ENCODE data around the gene C18orf63.
A peak's percentile ranks its signal among the peaks of the same experiment; 100 is the strongest.

The C18orf63 gene

DNA sequence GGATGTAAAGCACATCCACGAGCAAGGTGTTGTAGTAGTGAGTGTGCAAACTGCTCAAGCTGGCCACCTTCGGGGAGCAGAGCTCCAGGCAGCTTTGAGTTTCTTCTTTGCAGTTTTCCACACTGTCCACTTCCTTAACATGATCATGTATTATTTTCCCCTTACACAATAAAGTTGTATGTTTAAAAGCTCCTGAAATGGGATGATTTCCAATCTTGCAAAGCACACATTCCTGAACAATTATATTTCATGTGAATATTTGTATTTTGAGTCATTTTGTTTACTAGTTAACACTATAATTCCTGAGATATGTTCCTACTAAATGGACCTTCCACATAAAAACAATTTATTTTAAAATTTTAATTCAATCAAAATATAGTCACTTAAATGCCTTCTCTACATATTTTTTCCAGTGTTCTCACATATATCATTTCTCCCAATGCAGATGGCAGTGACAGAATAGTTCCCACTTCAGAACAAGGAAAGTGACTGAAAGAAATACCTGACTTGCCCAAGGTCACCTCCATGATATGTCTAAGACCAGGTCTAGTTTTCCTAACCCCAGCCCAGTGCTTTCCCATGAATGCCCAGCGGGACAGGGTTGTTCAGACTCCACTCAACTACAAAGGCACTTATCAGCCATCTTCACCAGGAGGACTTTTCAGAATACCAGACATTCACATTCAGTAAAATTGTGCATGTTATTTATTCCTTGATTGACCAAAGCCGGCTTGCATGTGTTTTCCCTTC is 29.4 kb upstream of the C18orf63 start:
- H3K9ac ChIP-seq (ENCODE audit: low read length in 5 of 5): peak overlapping the region in 2 of 5 donors; percentile 20 to 90
- no peak overlapping the region for H3K4me3 ChIP-seq (ENCODE audit: low read depth in 1 of 5, low read length in 5 of 5)
- peak overlapping the region; percentile 95 for H3K27ac ChIP-seq (ENCODE audit: low read depth, low read length)
- peaks cover 0 to 3% (median 0%) of the 10 kb centered on the region in 5 donors for H3K36me3 ChIP-seq (ENCODE audit: control insufficient read depth in 5 of 5, insufficient read depth in 5 of 5, low read length in 5 of 5)
- no peaks in the 10 kb centered on the region for H3K27me3 ChIP-seq (ENCODE audit: control insufficient read depth in 5 of 5, insufficient read depth in 4 of 5, low read length in 5 of 5)
- H3K9me3 ChIP-seq (ENCODE audit: control insufficient read depth in 5 of 5, low read length in 5 of 5): no peaks in the 10 kb centered on the region
- H3K4me1 ChIP-seq (ENCODE audit: control insufficient read depth in 5 of 5, insufficient read depth in 5 of 5, low read length in 5 of 5): peaks cover 24 to 95% (median 78%) of the 10 kb centered on the region in 5 donors

- H3K9ac ChIP-seq (ENCODE audit: low read length in 5 of 5): peak overlapping the region in 2 of 5 donors; percentile 50 to 90
- no peak overlapping the region for H3K4me3 ChIP-seq (ENCODE audit: low read depth in 1 of 5, low read length in 5 of 5)
- H3K27ac ChIP-seq (ENCODE audit: low read depth, low read length): peak overlapping the region; percentile 95
- H3K4me1 ChIP-seq (ENCODE audit: control insufficient read depth in 5 of 5, insufficient read depth in 5 of 5, low read length in 5 of 5): peaks cover 19 to 92% (median 76%) of the 10 kb centered on the region in 5 donors
- H3K27me3 ChIP-seq (ENCODE audit: control insufficient read depth in 5 of 5, insufficient read depth in 4 of 5, low read length in 5 of 5): no peaks in the 10 kb centered on the region
- H3K36me3 ChIP-seq (ENCODE audit: control insufficient read depth in 5 of 5, insufficient read depth in 5 of 5, low read length in 5 of 5): peaks cover 0 to 3% (median 0%) of the 10 kb centered on the region in 5 donors
- H3K9me3 ChIP-seq (ENCODE audit: control insufficient read depth in 5 of 5, low read length in 5 of 5): no peaks in the 10 kb centered on the region
Observed at GRCh38 chr18:74286856-74287255, 28.8 kb upstream of the C18orf63 start.

GRCh38 chr18:74288041-74288440 is 27.6 kb upstream of the C18orf63 start:
- peaks cover 0 to 3% (median 0%) of the 10 kb centered on the region in 5 donors for H3K36me3 ChIP-seq (ENCODE audit: control insufficient read depth in 5 of 5, insufficient read depth in 5 of 5, low read length in 5 of 5)
- H3K27me3 ChIP-seq (ENCODE audit: control insufficient read depth in 5 of 5, insufficient read depth in 4 of 5, low read length in 5 of 5): no peaks in the 10 kb centered on the region
- peak overlapping the region in 4 of 5 donors; percentile 1 to 90 (median 66) for H3K9ac ChIP-seq (ENCODE audit: low read length in 5 of 5)
- H3K4me1 ChIP-seq (ENCODE audit: control insufficient read depth in 5 of 5, insufficient read depth in 5 of 5, low read length in 5 of 5): peaks cover 10 to 90% (median 72%) of the 10 kb centered on the region in 5 donors
- peak overlapping the region in 4 of 5 donors; percentile 2 to 55 (median 40) for H3K4me3 ChIP-seq (ENCODE audit: low read depth in 1 of 5, low read length in 5 of 5)
- H3K27ac ChIP-seq (ENCODE audit: low read depth, low read length): peak overlapping the region; percentile 95
- H3K9me3 ChIP-seq (ENCODE audit: control insufficient read depth in 5 of 5, low read length in 5 of 5): no peaks in the 10 kb centered on the region

GRCh38 chr18:74288730-74289129 is 26.9 kb upstream of the C18orf63 start:
- Histone ChIP-seq H3K4me3 (ENCODE audit: low read depth in 1 of 5, low read length in 5 of 5) (peak overlapping the region in 4 of 5 donors; percentile 29 to 60 (median 52)), H3K9me3 (ENCODE audit: control insufficient read depth in 5 of 5, low read length in 5 of 5) (no peaks in the 10 kb centered on the region)

DNA sequence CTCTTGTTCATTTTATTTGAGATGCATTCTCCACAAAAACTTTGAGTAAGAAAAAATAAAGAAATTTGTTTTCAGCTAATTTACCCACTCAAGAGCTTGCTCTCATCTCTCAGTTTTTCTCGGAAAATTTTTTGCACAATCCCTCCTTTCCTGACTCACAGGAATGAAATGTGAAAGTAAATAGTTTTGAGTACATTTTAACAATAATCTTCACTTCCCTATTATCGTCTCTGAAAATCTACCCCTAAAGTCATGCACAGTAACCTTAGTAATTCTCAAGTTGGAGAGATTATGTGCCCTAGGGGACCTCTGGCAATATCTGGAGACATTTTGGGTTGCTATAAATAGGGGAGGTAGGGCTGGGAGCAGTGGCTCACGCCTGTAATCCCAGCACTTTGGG is 26.5 kb upstream of the C18orf63 start:
- H3K9ac ChIP-seq (ENCODE audit: low read length in 5 of 5): peak overlapping the region in 4 of 5 donors; percentile 26 to 90 (median 66)
- H3K9me3 ChIP-seq (ENCODE audit: control insufficient read depth in 5 of 5, low read length in 5 of 5): no peaks in the 10 kb centered on the region
- peaks cover 0 to 3% (median 0%) of the 10 kb centered on the region in 5 donors for H3K36me3 ChIP-seq (ENCODE audit: control insufficient read depth in 5 of 5, insufficient read depth in 5 of 5, low read length in 5 of 5)
- H3K4me3 ChIP-seq (ENCODE audit: low read depth in 1 of 5, low read length in 5 of 5): peak overlapping the region in 4 of 5 donors; percentile 29 to 60 (median 52)
- H3K27ac ChIP-seq (ENCODE audit: low read depth, low read length): peak overlapping the region; percentile 95
- no peaks in the 10 kb centered on the region for H3K27me3 ChIP-seq (ENCODE audit: control insufficient read depth in 5 of 5, insufficient read depth in 4 of 5, low read length in 5 of 5)
- peaks cover 7 to 82% (median 65%) of the 10 kb centered on the region in 5 donors for H3K4me1 ChIP-seq (ENCODE audit: control insufficient read depth in 5 of 5, insufficient read depth in 5 of 5, low read length in 5 of 5)

More at GRCh38 chr18:74288730-74289129, 26.9 kb upstream of the C18orf63 start:
- Histone ChIP-seq H3K27me3 (ENCODE audit: control insufficient read depth in 5 of 5, insufficient read depth in 4 of 5, low read length in 5 of 5) (no peaks in the 10 kb centered on the region), H3K36me3 (ENCODE audit: control insufficient read depth in 5 of 5, insufficient read depth in 5 of 5, low read length in 5 of 5) (peaks cover 0 to 3% (median 0%) of the 10 kb centered on the region in 5 donors), H3K4me1 (ENCODE audit: control insufficient read depth in 5 of 5, insufficient read depth in 5 of 5, low read length in 5 of 5) (peaks cover 7 to 83% (median 66%) of the 10 kb centered on the region in 5 donors), H3K9ac (ENCODE audit: low read length in 5 of 5) (peak overlapping the region in 4 of 5 donors; percentile 26 to 90 (median 66)), H3K27ac (ENCODE audit: low read depth, low read length) (peak overlapping the region; percentile 95)

DNA sequence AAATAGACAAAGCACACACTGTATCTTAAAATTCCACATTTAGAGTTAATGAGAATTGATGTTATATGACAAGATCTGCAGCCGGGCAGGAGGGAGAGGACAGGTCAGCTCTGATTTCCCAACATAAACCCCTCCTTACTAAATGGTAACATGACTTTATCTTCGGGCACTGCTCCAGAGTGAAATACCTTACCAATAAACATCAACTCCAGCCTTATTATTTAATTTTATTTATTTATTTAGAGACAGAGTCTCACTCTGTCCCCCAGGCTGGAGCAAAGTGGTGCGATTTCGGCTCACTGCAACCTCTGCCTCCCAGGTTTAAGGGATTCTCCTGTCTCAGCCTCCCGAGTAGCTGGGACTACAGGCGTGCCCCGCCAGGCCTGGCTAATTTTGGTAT is 25.6 kb upstream of the C18orf63 start:
- peak overlapping the region in 4 of 5 donors; percentile 82 to 97 (median 87) for H3K9ac ChIP-seq (ENCODE audit: low read length in 5 of 5)
- peak overlapping the region in 4 of 5 donors; percentile 59 to 96 (median 93) for H3K4me3 ChIP-seq (ENCODE audit: low read depth in 1 of 5, low read length in 5 of 5)
- peaks cover 3 to 76% (median 59%) of the 10 kb centered on the region in 5 donors for H3K4me1 ChIP-seq (ENCODE audit: control insufficient read depth in 5 of 5, insufficient read depth in 5 of 5, low read length in 5 of 5)
- no peaks in the 10 kb centered on the region for H3K27me3 ChIP-seq (ENCODE audit: control insufficient read depth in 5 of 5, insufficient read depth in 4 of 5, low read length in 5 of 5)
- H3K36me3 ChIP-seq (ENCODE audit: control insufficient read depth in 5 of 5, insufficient read depth in 5 of 5, low read length in 5 of 5): peaks cover 0 to 3% (median 0%) of the 10 kb centered on the region in 5 donors
- no peaks in the 10 kb centered on the region for H3K9me3 ChIP-seq (ENCODE audit: control insufficient read depth in 5 of 5, low read length in 5 of 5)
- peak overlapping the region; percentile 95 for H3K27ac ChIP-seq (ENCODE audit: low read depth, low read length)

- H3K9ac ChIP-seq (ENCODE audit: low read length in 5 of 5): peak overlapping the region; percentile 82 to 97 (median 90)
- no peaks in the 10 kb centered on the region for H3K27me3 ChIP-seq (ENCODE audit: control insufficient read depth in 5 of 5, insufficient read depth in 4 of 5, low read length in 5 of 5)
- peaks cover 0 to 1% (median 0%) of the 10 kb centered on the region in 5 donors for H3K36me3 ChIP-seq (ENCODE audit: control insufficient read depth in 5 of 5, insufficient read depth in 5 of 5, low read length in 5 of 5)
- peaks cover 1 to 67% (median 50%) of the 10 kb centered on the region in 5 donors for H3K4me1 ChIP-seq (ENCODE audit: control insufficient read depth in 5 of 5, insufficient read depth in 5 of 5, low read length in 5 of 5)
- H3K9me3 ChIP-seq (ENCODE audit: control insufficient read depth in 5 of 5, low read length in 5 of 5): no peaks in the 10 kb centered on the region
- peak overlapping the region; percentile 95 for H3K27ac ChIP-seq (ENCODE audit: low read depth, low read length)
- peak overlapping the region; percentile 59 to 96 (median 95) for H3K4me3 ChIP-seq (ENCODE audit: low read depth in 1 of 5, low read length in 5 of 5)
Observed at GRCh38 chr18:74290794-74291471, 24.7 kb upstream of the C18orf63 start.

DNA sequence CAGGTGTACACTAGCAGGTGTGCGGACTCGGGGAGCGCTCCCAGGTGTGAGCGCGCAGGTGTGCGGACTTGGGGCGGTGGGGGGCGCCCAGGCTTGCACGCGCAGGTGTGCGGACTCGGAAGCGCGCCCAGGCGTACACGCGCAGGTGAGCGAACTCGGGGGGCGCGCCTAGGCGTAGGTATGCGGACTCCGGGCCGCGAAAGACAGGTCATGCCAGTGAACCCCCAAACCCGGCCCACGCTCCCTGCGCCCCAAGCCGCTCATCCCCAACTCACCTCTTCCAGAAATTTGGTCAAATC is 24.2 kb upstream of the C18orf63 start:
- Histone ChIP-seq H3K9me3 (ENCODE audit: control insufficient read depth in 5 of 5, low read length in 5 of 5) (no peaks in the 10 kb centered on the region), H3K4me1 (ENCODE audit: control insufficient read depth in 5 of 5, insufficient read depth in 5 of 5, low read length in 5 of 5) (peaks cover 0 to 62% (median 45%) of the 10 kb centered on the region in 5 donors), H3K9ac (ENCODE audit: low read length in 5 of 5) (peak overlapping the region in 4 of 5 donors; percentile 84 to 97 (median 91)), H3K4me3 (ENCODE audit: low read depth in 1 of 5, low read length in 5 of 5) (peak overlapping the region; percentile 79 to 96 (median 95)), H3K36me3 (ENCODE audit: control insufficient read depth in 5 of 5, insufficient read depth in 5 of 5, low read length in 5 of 5) (no peaks in the 10 kb centered on the region), H3K27ac (ENCODE audit: low read depth, low read length) (peak overlapping the region; percentile 95), H3K27me3 (ENCODE audit: control insufficient read depth in 5 of 5, insufficient read depth in 4 of 5, low read length in 5 of 5) (no peaks in the 10 kb centered on the region)

GRCh38 chr18:74291771-74292540 is 23.7 kb upstream of the C18orf63 start, which contains the start of gene CYB5A:
Gene CYB5A (minus strand): TSS chr18:74291963. CDS start chr18:74291875, 88 bp downstream.
- Histone ChIP-seq H3K36me3 (ENCODE audit: control insufficient read depth in 5 of 5, insufficient read depth in 5 of 5, low read length in 5 of 5) (no peaks in the 10 kb centered on the region), H3K4me1 (ENCODE audit: control insufficient read depth in 5 of 5, insufficient read depth in 5 of 5, low read length in 5 of 5) (peaks cover 0 to 59% (median 41%) of the 10 kb centered on the region in 5 donors), H3K9me3 (ENCODE audit: control insufficient read depth in 5 of 5, low read length in 5 of 5) (no peaks in the 10 kb centered on the region), H3K27ac (ENCODE audit: low read depth, low read length) (peak within 1 kb of the TSS; percentile 95), H3K4me3 (ENCODE audit: low read depth in 1 of 5, low read length in 5 of 5) (peak within 1 kb of the TSS; percentile 91 to 96 (median 96)), H3K27me3 (ENCODE audit: control insufficient read depth in 5 of 5, insufficient read depth in 4 of 5, low read length in 5 of 5) (no peaks in the 10 kb centered on the region), H3K9ac (ENCODE audit: low read length in 5 of 5) (peak within 1 kb of the TSS; percentile 82 to 97 (median 90))

Data from subcutaneous abdominal adipose tissue (tissue), 5 donors.